ENCODE measurements around the gene CERT1. TPM values are rescaled to one million over a fixed set of nuclear protein-coding genes. Genes with fewer than 3 reads are reported as not detected.

CERT1 gene
- total and polyA plus RNA-seq, 2 donors (not counting 1 experiment from before 2014, with no cell fraction given), result 18.0 to 36.0 TPM

DNA sequence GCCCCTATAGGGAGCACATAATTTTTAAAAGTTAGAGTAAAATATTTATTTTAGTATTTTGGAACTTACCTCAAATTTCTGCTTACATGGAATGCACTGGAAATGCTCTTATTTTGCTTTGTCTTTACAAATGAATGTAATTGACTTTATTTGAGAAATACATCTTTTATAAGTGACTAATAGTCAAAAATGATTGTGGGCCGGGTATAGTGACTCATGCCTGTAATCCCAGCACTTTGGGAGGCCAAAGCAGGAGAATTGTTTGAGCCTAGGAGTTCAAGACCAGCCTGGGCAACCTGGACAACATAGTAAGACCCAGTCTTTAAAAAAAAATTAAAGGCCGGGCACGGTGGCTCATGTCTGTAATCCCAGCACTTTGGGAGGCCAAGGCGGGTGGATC lies 168.6 kb downstream of the CERT1 start:
- TF ChIP-seq, protein P1, sequence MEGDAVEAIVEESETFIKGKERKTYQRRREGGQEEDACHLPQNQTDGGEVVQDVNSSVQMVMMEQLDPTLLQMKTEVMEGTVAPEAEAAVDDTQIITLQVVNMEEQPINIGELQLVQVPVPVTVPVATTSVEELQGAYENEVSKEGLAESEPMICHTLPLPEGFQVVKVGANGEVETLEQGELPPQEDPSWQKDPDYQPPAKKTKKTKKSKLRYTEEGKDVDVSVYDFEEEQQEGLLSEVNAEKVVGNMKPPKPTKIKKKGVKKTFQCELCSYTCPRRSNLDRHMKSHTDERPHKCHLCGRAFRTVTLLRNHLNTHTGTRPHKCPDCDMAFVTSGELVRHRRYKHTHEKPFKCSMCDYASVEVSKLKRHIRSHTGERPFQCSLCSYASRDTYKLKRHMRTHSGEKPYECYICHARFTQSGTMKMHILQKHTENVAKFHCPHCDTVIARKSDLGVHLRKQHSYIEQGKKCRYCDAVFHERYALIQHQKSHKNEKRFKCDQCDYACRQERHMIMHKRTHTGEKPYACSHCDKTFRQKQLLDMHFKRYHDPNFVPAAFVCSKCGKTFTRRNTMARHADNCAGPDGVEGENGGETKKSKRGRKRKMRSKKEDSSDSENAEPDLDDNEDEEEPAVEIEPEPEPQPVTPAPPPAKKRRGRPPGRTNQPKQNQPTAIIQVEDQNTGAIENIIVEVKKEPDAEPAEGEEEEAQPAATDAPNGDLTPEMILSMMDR (conservative IDR thresholded peaks at IDR 0.05 in 1 of 2, IDR thresholded peaks at IDR 0.05 in 1 of 2; ENCODE audit: low read depth in 1 of 2, low read length in 2 of 2), result no peak
- Histone ChIP-seq H3K4me2 (ENCODE audit: extremely low read depth, insufficient read depth, low read length) (no peak overlapping the region), H3K9ac (ENCODE audit: insufficient read depth, low read length) (no peak overlapping the region), H3K36me3 (ENCODE audit: control insufficient read depth, insufficient read depth, low read length) (peaks cover 5% of the 10 kb centered on the region), H3K9me3 (ENCODE audit: control insufficient read depth, insufficient read depth, low read depth, low read length) (no peaks in the 10 kb centered on the region), H3K27ac (ENCODE audit: insufficient read depth, low read length) (no peak overlapping the region), H3K27me3 (ENCODE audit: control insufficient read depth, insufficient read depth, low read length) (no peaks in the 10 kb centered on the region), H2AFZ (ENCODE audit: low read length) (no peak overlapping the region), H3K79me2 (ENCODE audit: control insufficient read depth, insufficient read depth, low read length) (peaks cover 60% of the 10 kb centered on the region), H3K4me3 (replicated peaks in 1 of 4; ENCODE audit: control extremely low read depth in 1 of 4, insufficient read depth in 1 of 4, low read depth in 3 of 4, low read length in 4 of 4) (no peak overlapping the region), H3K4me1 (ENCODE audit: control insufficient read depth, extremely low read depth, insufficient read depth, low read length) (peaks cover 2% of the 10 kb centered on the region), H4K20me1 (ENCODE audit: control insufficient read depth, extremely low read depth, insufficient read depth, low read length) (peaks cover 18% of the 10 kb centered on the region)
- no peak for DNase-seq (ENCODE audit: low read depth in 2 of 2)

DNA sequence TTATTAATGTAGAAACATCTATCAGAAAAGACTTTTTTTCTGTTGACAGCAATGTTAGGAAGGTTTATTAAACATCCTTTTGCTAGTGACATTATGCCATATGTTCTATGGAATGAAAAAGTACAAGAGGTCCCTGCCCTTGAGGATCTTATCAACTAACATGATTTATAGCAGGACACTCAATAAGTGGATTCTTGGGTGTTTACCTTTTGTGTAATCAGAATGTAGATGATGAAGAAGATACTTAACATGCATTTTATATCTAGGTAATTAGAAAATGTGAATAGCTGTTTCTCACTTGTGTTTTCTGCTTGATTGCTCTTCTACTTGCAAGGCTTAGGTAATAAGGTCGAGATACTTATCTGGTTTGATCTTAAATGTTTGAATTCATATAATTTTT lies 169.5 kb downstream of the CERT1 start:
- Histone ChIP-seq H3K27me3 (ENCODE audit: control insufficient read depth, insufficient read depth, low read length) (no peaks in the 10 kb centered on the region), H3K36me3 (ENCODE audit: control insufficient read depth, insufficient read depth, low read length) (peaks cover 3% of the 10 kb centered on the region), H3K27ac (ENCODE audit: insufficient read depth, low read length) (no peak overlapping the region), H4K20me1 (ENCODE audit: control insufficient read depth, extremely low read depth, insufficient read depth, low read length) (peaks cover 18% of the 10 kb centered on the region), H3K9ac (ENCODE audit: insufficient read depth, low read length) (no peak overlapping the region), H3K9me3 (ENCODE audit: control insufficient read depth, insufficient read depth, low read depth, low read length) (no peaks in the 10 kb centered on the region), H3K79me2 (ENCODE audit: control insufficient read depth, insufficient read depth, low read length) (peaks cover 67% of the 10 kb centered on the region), H3K4me1 (ENCODE audit: control insufficient read depth, extremely low read depth, insufficient read depth, low read length) (peaks cover 2% of the 10 kb centered on the region), H3K4me3 (replicated peaks in 1 of 4; ENCODE audit: control extremely low read depth in 1 of 4, insufficient read depth in 1 of 4, low read depth in 3 of 4, low read length in 4 of 4) (no peak overlapping the region), H2AFZ (ENCODE audit: low read length) (no peak overlapping the region), H3K4me2 (ENCODE audit: extremely low read depth, insufficient read depth, low read length) (no peak overlapping the region)
- TF ChIP-seq EZH2 (IDR thresholded peaks at IDR 0.05; ENCODE audit: low read length, missing control alignments), result no peak
- TF ChIP-seq, protein P1 (conservative IDR thresholded peaks at IDR 0.05 in 1 of 2, IDR thresholded peaks at IDR 0.05 in 1 of 2; ENCODE audit: low read depth in 1 of 2, low read length in 2 of 2), result no peak
- DNase-seq (ENCODE audit: low read depth in 2 of 2), result no peak

GRCh38 chr5:75340714-75341478 lies 170.5 kb downstream of the CERT1 start:
- H4K20me1 ChIP-seq (ENCODE audit: control insufficient read depth, extremely low read depth, insufficient read depth, low read length), result peaks cover 18% of the 10 kb centered on the region
- peak overlapping the region; percentile 54 for H3K4me2 ChIP-seq (ENCODE audit: extremely low read depth, insufficient read depth, low read length)

More at GRCh38 chr5:75340714-75341478, 170.5 kb downstream of the CERT1 start:
- no peak overlapping the region for H2AFZ ChIP-seq (ENCODE audit: low read length)
- H3K27me3 ChIP-seq (ENCODE audit: control insufficient read depth, insufficient read depth, low read length), result no peaks in the 10 kb centered on the region
- DNase-seq (ENCODE audit: low read depth in 2 of 2), result no peak
- H3K79me2 ChIP-seq (ENCODE audit: control insufficient read depth, insufficient read depth, low read length), result peaks cover 67% of the 10 kb centered on the region
- TF ChIP-seq EZH2 (IDR thresholded peaks at IDR 0.05; ENCODE audit: low read length, missing control alignments), result no peak
- TF ChIP-seq, protein P1 (conservative IDR thresholded peaks at IDR 0.05 in 1 of 2, IDR thresholded peaks at IDR 0.05 in 1 of 2; ENCODE audit: low read depth in 1 of 2, low read length in 2 of 2), result no peak
- peaks cover 3% of the 10 kb centered on the region for H3K36me3 ChIP-seq (ENCODE audit: control insufficient read depth, insufficient read depth, low read length)
- peaks cover 2% of the 10 kb centered on the region for H3K4me1 ChIP-seq (ENCODE audit: control insufficient read depth, extremely low read depth, insufficient read depth, low read length)
- H3K9me3 ChIP-seq (ENCODE audit: control insufficient read depth, insufficient read depth, low read depth, low read length), result no peaks in the 10 kb centered on the region
- H3K9ac ChIP-seq (ENCODE audit: insufficient read depth, low read length), result no peak overlapping the region
- H3K4me3 ChIP-seq (replicated peaks in 1 of 4; ENCODE audit: control extremely low read depth in 1 of 4, insufficient read depth in 1 of 4, low read depth in 3 of 4, low read length in 4 of 4), result peak overlapping the region in 1 of 4 experiments; percentile 3
- H3K27ac ChIP-seq (ENCODE audit: insufficient read depth, low read length), result no peak overlapping the region

All from fibroblast of lung (primary cell).